LNCAP (cell line): ENCODE results near the gene MACC1.

Source experiments
- TF ChIP-seq, protein P1 (sequence below): fragments of 450-650 bp; IDR thresholded peaks from 2 replicates; pipeline ENCODE4 v1.5.1; 2017; ENCODE audit warnings: mild to moderate bottlenecking

MACC1 gene

DNA sequence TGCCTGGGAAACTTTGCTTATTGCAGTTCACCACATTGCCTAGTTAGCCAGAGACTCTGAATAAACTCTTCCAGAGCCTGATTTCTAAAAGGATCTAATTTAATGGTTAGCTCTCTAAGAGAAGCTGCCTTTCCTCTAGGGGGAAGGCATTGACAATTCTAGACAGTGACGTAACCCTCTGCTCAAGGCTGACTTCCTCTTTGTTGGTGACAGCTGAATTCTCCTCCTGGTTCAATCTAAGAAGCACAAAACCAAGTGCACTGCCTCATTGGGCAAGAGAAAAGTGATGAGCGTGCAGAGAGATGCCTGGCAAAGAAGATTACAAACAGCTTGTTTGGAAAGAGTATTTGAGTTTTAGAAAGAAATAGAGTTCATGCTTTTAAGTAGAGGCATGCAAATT, 102.7 kb downstream of the MACC1 start:
- TF ChIP-seq, protein P1, sequence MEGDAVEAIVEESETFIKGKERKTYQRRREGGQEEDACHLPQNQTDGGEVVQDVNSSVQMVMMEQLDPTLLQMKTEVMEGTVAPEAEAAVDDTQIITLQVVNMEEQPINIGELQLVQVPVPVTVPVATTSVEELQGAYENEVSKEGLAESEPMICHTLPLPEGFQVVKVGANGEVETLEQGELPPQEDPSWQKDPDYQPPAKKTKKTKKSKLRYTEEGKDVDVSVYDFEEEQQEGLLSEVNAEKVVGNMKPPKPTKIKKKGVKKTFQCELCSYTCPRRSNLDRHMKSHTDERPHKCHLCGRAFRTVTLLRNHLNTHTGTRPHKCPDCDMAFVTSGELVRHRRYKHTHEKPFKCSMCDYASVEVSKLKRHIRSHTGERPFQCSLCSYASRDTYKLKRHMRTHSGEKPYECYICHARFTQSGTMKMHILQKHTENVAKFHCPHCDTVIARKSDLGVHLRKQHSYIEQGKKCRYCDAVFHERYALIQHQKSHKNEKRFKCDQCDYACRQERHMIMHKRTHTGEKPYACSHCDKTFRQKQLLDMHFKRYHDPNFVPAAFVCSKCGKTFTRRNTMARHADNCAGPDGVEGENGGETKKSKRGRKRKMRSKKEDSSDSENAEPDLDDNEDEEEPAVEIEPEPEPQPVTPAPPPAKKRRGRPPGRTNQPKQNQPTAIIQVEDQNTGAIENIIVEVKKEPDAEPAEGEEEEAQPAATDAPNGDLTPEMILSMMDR, result no peak

DNA sequence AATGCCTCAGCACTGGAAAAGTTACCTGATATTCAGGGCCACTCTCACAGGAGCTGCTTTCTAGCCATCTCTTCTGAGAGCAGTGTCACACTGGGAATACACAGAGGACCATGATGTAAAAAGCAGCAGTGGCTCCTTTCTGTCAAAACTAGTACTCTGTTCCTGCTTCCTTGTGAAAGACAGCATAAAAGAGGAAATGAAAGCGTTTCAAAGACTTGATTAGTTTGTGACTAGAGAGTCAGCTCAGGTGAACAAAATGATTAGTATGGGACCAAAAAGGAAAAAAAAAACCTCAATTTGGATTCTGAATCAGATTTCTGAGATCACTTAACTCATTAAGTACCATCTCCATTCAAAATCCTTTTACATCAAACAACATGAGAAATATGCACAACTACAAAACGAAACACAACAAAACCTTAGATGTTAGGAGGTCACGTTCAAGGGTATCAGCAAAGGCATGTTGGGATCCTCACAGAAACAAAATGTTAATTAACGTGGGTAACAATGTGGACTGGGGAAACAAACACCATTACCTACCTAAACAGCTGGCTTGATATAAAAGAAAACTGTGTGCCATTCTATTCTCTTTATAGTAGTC, 103.7 kb downstream of the MACC1 start:
- TF ChIP-seq, protein P1, result no peak

DNA sequence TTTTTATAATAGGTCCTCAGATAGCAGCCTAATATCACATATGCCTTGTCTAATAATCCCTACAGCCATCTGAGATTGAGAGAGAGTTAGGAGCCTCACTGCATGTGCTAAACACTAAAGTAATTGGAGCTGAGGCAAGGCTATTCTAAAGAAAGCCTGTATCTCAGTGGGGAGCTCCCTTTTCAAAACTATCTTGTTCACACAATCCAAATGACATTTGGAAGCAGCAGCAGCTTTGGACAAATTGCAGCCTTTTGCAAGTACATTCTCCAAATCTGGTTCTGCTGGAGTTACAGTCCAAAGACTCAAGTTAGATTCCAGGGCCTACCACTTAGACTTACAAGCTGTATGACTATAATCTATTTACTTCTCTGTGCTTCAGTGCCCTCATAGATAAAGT, 104.5 kb downstream of the MACC1 start:
- TF ChIP-seq, protein P1, result no peak

DNA sequence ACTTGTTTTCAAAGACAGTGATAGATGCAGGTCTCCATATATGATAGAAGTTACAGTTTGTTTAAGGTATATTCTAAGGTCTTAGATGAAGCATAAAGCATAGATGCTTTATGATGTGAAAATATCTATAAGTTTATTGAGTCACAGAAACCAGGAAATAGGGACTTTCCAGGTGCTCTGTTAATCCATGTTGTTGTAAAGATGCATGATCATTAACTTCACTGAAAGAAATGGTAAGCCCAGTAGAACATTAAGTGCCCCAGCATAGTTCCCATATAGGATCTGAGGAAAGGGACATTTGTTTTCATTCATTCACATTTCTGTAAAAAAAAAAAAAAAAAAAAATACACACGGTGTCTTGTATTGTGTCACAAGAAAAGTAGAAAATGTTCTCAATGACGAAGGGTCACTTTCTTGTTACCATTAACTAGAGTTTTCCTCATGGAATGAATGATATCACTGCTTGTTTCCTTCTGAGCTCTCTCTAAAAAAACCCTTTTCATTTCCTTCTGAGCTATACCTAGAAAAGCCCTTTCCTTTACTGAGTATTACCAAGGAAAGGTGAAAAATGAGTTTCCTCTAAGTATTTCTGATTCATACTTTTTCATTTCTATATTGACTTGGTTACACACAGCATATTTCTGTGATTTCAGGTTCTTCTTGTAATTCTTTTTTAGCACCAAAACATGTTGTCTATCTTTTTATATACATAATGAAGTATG, 105.2 kb downstream of the MACC1 start:
- TF ChIP-seq, protein P1, result no peak

DNA sequence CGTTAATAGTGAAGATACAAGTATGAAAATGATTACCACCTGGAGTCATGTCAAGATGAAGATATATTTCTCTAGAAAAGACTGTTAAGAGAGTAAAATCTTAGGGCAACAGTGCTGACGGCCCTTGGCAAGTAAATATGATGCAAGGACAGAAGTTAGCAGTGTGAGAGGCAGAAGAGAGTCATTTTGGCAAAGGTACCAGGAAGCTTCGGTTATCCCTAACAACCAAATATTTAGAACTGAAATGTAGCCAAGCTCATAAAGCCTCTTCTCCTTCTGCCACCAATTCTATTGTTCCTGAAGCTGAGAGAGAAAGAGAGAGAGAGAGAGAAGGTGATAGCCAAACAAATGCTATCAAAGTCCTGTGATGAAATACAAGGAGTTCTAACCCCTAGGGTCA, 109.6 kb downstream of the MACC1 start:
- TF ChIP-seq, protein P1, result no peak

DNA sequence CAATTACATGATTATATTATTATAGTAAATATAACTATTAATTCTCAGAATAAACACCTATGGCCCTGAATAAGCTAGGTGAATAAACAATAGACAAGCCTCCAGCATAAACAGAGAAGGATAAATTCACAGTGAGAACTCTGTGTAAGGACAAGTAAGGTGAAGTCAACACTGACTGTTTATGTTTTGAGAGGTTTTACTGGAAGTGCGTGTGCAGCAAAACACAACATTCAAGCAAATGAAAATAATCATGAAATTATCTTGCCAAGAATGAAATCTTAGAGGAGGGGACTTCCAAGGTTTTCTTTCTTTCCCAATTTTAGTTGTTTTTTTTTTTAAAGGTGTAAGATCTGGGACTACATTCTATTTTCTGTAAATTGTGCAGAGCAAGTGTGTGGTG, 112.5 kb downstream of the MACC1 start:
- TF ChIP-seq, protein P1, result no peak

DNA sequence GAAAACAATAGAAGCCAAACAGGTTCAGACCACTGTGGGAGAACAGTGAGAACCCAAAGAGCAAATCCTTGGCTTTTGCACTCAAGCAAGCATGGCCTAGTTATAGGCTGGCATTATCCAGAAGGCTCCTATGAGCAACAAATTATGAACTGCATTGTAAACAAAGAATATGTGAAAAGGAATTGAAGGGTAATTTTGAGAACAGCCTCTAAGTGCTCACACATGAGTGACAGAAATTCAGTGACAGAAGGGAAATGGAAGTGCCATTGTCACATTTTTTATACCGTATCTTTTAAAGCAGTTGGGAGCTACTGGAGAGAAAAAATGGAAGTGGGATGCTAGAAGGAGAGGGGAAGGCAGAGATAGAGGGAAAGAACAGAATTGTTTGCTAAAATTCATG, 114.2 kb downstream of the MACC1 start:
- TF ChIP-seq, protein P1, result no peak
